ENCODE results near the gene MOB3B.

MOB3B gene

DNA sequence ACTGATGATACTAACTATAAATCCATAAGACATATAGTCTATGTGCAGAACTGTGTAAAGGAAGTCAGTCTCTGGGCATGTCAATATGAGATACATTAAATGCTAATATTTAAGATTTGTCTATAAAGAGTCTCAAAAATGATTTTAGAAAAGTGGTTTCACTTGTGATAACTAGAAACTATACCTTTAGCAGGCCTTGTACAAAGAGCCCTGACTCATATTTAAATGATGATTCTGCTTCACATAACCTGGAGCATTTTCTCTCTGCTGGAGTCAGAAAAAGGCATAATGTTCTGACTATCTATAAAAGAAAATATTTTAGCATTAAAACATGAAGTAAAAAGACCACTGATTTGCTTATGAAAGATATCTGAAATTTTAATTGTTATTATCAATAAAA, 28.7 kb upstream of the MOB3B start:
- H3K9me3 Mint-ChIP-seq = no peaks in the 10 kb centered on the region
- DNase-seq (ENCODE audit: low spot score in 2 of 2) = no peak
- H3K27me3 Mint-ChIP-seq = no peaks in the 10 kb centered on the region
- peaks cover 15% of the 10 kb centered on the region for H3K36me3 Mint-ChIP-seq
- no peak overlapping the region for H3K4me3 Mint-ChIP-seq
- peaks cover 3% of the 10 kb centered on the region for H3K4me1 Mint-ChIP-seq
- ATAC-seq (ENCODE audit: low read depth) = no peak
- H3K27ac Mint-ChIP-seq = no peak overlapping the region

- Mint-ChIP-seq H3K4me1 (no peaks in the 10 kb centered on the region), H3K36me3 (peaks cover 18% of the 10 kb centered on the region), H3K27me3 (no peaks in the 10 kb centered on the region), H3K4me3 (no peak overlapping the region), H3K27ac (no peak overlapping the region), H3K9me3 (no peaks in the 10 kb centered on the region)
- DNase-seq (ENCODE audit: low spot score in 2 of 2) (no peak), ATAC-seq (ENCODE audit: low read depth) (no peak)
Observed at GRCh38 chr9:27556470-27556869, 26.9 kb upstream of the MOB3B start.

DNA sequence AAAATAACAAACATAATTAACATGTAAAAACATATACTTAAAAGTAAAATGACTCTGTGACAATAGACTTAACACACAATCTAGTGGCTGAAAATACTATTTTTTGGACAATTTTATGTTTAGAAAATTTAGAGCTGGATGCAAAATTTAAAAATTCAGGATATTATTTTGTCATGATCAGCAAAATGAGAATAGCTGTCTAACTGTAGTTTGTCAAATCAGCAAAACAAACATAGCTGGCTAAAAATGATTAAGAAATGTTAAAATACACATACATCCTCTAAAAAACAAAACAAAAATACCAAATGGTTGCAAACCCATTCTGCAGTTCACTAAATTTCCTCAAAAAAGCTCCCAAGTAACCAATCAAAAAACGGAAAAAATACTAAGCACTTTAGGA, 25.1 kb upstream of the MOB3B start:
- H3K36me3 Mint-ChIP-seq = peaks cover 23% of the 10 kb centered on the region
- no peak overlapping the region for H3K4me3 Mint-ChIP-seq
- ATAC-seq (ENCODE audit: low read depth) = no peak
- H3K4me1 Mint-ChIP-seq = no peaks in the 10 kb centered on the region
- H3K27me3 Mint-ChIP-seq = no peaks in the 10 kb centered on the region
- H3K9me3 Mint-ChIP-seq = no peaks in the 10 kb centered on the region
- DNase-seq (ENCODE audit: low spot score in 2 of 2) = no peak
- no peak overlapping the region for H3K27ac Mint-ChIP-seq

GRCh38 chr9:27549196-27549755, 19.7 kb upstream of the MOB3B start:
- DNase-seq (ENCODE audit: low spot score in 2 of 2) = no peak
- Mint-ChIP-seq H3K4me1 (no peaks in the 10 kb centered on the region), H3K9me3 (no peaks in the 10 kb centered on the region), H3K27me3 (no peaks in the 10 kb centered on the region), H3K27ac (no peak overlapping the region), H3K4me3 (no peak overlapping the region), H3K36me3 (peaks cover 26% of the 10 kb centered on the region)
- no peak for ATAC-seq (ENCODE audit: low read depth)

- H3K4me3 Mint-ChIP-seq = no peak overlapping the region
- ATAC-seq (ENCODE audit: low read depth) (peak; percentile 47), DNase-seq (ENCODE audit: low spot score in 2 of 2) (peak in 1 of 2 donors; percentile 36)
- H3K27ac Mint-ChIP-seq = no peak overlapping the region
- H3K27me3 Mint-ChIP-seq = no peaks in the 10 kb centered on the region
- H3K9me3 Mint-ChIP-seq = no peaks in the 10 kb centered on the region
- H3K4me1 Mint-ChIP-seq = no peaks in the 10 kb centered on the region
- peaks cover 22% of the 10 kb centered on the region for H3K36me3 Mint-ChIP-seq
Observed at GRCh38 chr9:27548055-27548741, 18.6 kb upstream of the MOB3B start.

DNA sequence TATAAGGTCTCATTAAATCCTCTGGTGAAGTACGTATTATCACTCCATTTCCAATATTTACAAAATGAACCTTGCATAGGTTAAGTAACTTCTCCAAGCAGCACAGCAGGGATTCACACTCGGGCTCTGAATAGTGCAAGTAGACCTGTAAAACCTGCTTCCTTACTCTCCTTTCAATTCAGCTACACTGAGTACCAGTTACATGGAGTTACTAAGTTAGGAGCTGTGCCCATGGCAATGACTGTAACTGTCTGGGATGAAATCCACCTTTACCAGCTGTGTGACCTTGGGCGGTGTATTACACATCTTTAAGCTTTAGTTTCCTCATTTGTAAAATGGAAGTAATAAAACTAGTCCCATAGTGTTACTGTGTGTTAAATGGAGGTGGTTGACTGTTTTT, 15.9 kb upstream of the MOB3B start:
- H3K4me1 Mint-ChIP-seq = no peaks in the 10 kb centered on the region
- ATAC-seq (ENCODE audit: low read depth) = no peak
- no peaks in the 10 kb centered on the region for H3K9me3 Mint-ChIP-seq
- no peak overlapping the region for H3K27ac Mint-ChIP-seq
- no peak overlapping the region for H3K4me3 Mint-ChIP-seq
- peaks cover 21% of the 10 kb centered on the region for H3K36me3 Mint-ChIP-seq
- no peak for DNase-seq (ENCODE audit: low spot score in 2 of 2)
- H3K27me3 Mint-ChIP-seq = no peaks in the 10 kb centered on the region

DNA sequence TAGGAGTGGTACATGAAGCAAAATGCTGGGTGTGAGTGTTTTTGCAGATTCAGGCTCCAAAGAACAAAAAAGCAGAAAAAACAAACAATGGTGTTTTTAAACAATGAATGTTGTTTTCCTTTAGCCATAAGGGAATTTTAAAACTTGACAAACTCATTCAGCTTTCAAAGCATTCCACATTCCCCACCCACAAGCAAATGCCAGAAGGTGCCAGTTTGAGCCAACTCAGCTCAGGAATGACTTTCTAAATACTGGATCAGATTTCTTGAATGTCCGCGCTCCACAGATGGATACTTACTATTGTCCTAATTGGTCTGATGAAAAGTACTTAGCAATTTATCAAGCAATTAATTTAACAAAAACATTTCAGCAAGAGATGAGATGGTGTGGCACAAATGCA, 12.9 kb upstream of the MOB3B start:
- H3K27me3 Mint-ChIP-seq = no peaks in the 10 kb centered on the region
- no peak overlapping the region for H3K27ac Mint-ChIP-seq
- peaks cover 18% of the 10 kb centered on the region for H3K36me3 Mint-ChIP-seq
- no peaks in the 10 kb centered on the region for H3K9me3 Mint-ChIP-seq
- ATAC-seq (ENCODE audit: low read depth) (no peak), DNase-seq (ENCODE audit: low spot score in 2 of 2) (no peak)
- H3K4me3 Mint-ChIP-seq = no peak overlapping the region
- H3K4me1 Mint-ChIP-seq = no peaks in the 10 kb centered on the region

DNA sequence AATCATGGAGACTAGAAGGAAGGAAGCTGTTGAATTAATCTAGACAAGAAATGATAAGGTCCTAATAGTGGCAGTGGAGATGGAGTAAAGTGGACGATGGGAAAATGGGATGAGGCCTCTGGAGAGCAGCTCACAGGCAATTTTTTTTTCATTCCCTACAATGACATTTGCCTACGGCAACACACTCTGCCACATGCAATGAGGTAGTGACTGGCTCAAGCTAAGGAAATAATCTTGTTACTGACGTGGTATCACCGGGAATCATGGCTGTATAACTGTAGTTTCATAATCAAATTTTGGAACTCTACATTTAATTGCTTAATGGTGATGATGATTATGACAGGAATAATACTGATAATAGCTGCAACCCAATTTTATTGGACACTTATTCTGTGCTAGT, 12.1 kb upstream of the MOB3B start:
- H3K4me1 Mint-ChIP-seq = no peaks in the 10 kb centered on the region
- ATAC-seq (ENCODE audit: low read depth) (no peak), DNase-seq (ENCODE audit: low spot score in 2 of 2) (no peak)
- no peaks in the 10 kb centered on the region for H3K9me3 Mint-ChIP-seq
- peaks cover 18% of the 10 kb centered on the region for H3K36me3 Mint-ChIP-seq
- no peak overlapping the region for H3K27ac Mint-ChIP-seq
- H3K27me3 Mint-ChIP-seq = no peaks in the 10 kb centered on the region
- no peak overlapping the region for H3K4me3 Mint-ChIP-seq

DNA sequence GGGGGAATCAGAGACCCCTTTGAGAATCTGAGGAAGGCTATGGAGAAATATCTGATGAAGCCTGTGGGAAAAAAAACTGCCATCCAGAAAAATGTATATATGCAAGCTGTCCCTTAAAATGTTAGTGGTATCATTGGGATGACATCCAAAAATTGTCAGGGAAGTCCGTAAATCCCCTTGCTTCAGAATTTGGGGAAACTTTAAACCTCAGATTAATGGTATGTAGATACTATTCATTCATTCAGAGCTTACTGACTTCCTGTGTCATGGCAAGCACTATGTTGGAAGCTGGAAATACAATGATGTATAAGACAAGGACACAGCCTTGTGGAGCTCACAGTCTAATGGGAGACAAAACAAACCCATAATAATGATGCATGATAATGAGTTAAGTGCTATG, 10.9 kb upstream of the MOB3B start:
- peaks cover 6% of the 10 kb centered on the region for H3K4me1 Mint-ChIP-seq
- no peak for DNase-seq (ENCODE audit: low spot score in 2 of 2)
- H3K36me3 Mint-ChIP-seq = peaks cover 16% of the 10 kb centered on the region
- H3K4me3 Mint-ChIP-seq = no peak overlapping the region
- H3K27me3 Mint-ChIP-seq = no peaks in the 10 kb centered on the region
- H3K9me3 Mint-ChIP-seq = no peaks in the 10 kb centered on the region
- no peak overlapping the region for H3K27ac Mint-ChIP-seq
- ATAC-seq (ENCODE audit: low read depth) = no peak

GRCh38 chr9:27539479-27540441, 10.1 kb upstream of the MOB3B start:
- ATAC-seq (ENCODE audit: low read depth) (no peak), DNase-seq (ENCODE audit: low spot score in 2 of 2) (no peak)
- H3K36me3 Mint-ChIP-seq = peaks cover 16% of the 10 kb centered on the region
- H3K4me1 Mint-ChIP-seq = peaks cover 9% of the 10 kb centered on the region
- H3K27me3 Mint-ChIP-seq = no peaks in the 10 kb centered on the region
- no peaks in the 10 kb centered on the region for H3K9me3 Mint-ChIP-seq
- H3K4me3 Mint-ChIP-seq = no peak overlapping the region
- no peak overlapping the region for H3K27ac Mint-ChIP-seq

DNA sequence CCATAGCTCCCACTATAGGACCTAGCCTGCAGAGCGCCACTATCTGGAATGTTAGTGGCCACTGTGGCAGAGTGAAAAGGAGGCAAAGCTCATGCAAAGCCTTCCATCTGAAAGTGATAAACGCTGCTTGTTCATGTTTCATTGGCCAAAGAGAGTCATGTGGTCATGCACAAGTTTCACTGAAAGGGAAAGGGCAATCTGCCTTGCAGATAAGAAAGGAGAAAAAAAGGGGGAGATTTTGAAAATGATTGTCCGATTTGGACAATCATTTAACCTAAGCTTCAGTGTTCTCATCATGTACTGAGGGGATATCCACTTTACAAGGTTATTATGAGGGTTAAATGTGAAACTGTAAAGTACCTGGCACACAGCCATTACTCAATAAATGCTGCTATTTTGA, 9.0 kb upstream of the MOB3B start:
- Mint-ChIP-seq H3K4me3 (no peak overlapping the region), H3K27me3 (no peaks in the 10 kb centered on the region), H3K4me1 (peaks cover 17% of the 10 kb centered on the region), H3K9me3 (no peaks in the 10 kb centered on the region), H3K27ac (peak overlapping the region; percentile 36), H3K36me3 (peaks cover 11% of the 10 kb centered on the region)
- DNase-seq (ENCODE audit: low spot score in 2 of 2) = no peak
- ATAC-seq (ENCODE audit: low read depth) = no peak

- Mint-ChIP-seq H3K4me3 (no peak overlapping the region), H3K36me3 (peaks cover 8% of the 10 kb centered on the region), H3K9me3 (no peaks in the 10 kb centered on the region), H3K27me3 (no peaks in the 10 kb centered on the region), H3K4me1 (peaks cover 19% of the 10 kb centered on the region), H3K27ac (no peak overlapping the region)
- no peak for DNase-seq (ENCODE audit: low spot score in 2 of 2)
- ATAC-seq (ENCODE audit: low read depth) = no peak
Observed at GRCh38 chr9:27537756-27538155, 8.1 kb upstream of the MOB3B start.

DNA sequence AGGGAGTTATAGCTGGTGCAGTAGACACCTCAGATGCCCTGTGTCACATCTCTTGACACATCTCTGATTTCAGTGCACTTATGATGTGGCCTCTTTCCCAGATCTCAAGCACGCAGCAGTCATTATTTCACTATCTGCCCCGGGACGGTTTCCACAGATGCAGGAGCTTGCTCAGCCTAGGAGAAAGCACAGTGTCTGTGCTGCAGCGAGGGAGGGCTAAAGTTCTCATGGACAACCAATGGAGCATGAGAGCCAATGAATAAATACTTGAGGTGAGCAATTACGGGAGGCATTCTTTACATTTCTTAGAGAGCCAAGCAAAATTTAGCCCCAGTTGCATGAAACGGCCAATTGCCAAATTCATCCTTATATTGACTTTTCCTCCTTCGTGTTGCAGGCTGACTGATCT, 7.4 kb upstream of the MOB3B start:
- Mint-ChIP-seq H3K9me3 (no peaks in the 10 kb centered on the region), H3K4me1 (peaks cover 19% of the 10 kb centered on the region), H3K27ac (no peak overlapping the region), H3K36me3 (peaks cover 8% of the 10 kb centered on the region), H3K27me3 (no peaks in the 10 kb centered on the region), H3K4me3 (no peak overlapping the region)
- DNase-seq (ENCODE audit: low spot score in 2 of 2) (no peak), ATAC-seq (ENCODE audit: low read depth) (no peak)

DNA sequence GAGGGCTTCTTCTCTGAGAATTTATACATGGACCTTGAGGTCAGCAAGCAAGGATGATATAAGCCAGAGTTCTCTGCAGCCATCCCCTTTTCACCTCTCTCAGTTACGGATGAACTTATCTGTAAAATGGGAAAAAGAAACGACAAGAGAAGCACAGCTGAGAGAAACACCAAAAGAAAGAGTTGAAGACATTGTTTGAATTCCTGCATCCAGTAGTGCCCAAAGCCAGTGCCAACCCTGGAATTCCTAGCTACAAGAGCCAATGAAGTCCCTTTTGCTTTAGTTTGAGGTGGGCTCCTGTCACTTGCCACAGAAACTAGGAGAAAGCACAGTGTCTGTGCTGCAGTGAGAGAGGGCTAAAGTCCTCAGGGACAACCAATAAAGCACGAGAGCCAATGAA, 6.6 kb upstream of the MOB3B start:
- no peaks in the 10 kb centered on the region for H3K9me3 Mint-ChIP-seq
- no peaks in the 10 kb centered on the region for H3K27me3 Mint-ChIP-seq
- H3K36me3 Mint-ChIP-seq = peaks cover 5% of the 10 kb centered on the region
- H3K4me1 Mint-ChIP-seq = peaks cover 19% of the 10 kb centered on the region
- H3K27ac Mint-ChIP-seq = no peak overlapping the region
- no peak overlapping the region for H3K4me3 Mint-ChIP-seq
- ATAC-seq (ENCODE audit: low read depth) (no peak), DNase-seq (ENCODE audit: low spot score in 2 of 2) (no peak)

Data from memory B cell (primary cell).